CD4-positive, alpha-beta T cell treated with Interleukin-10 for 1 hour (primary cell): ENCODE data around the gene USF1.
"Not testable (repeated sequence)": the region's sequence is repeated elsewhere in the genome, so short reads cannot be mapped to it uniquely, and the experiment has no call there.

Experiments
- DNase-seq: peaks from one replicate; pipeline ENCODE4 v3.0.0-alpha.2; 2020

The USF1 gene

GRCh38 chr1:161047436-161048420 is 2.0 kb upstream of the USF1 start:
- no peak for DNase-seq

GRCh38 chr1:161046605-161047228 is 940 bp upstream of the USF1 start:
- DNase-seq = peak; percentile 44

GRCh38 chr1:161044908-161045735 is 655 bp downstream of the USF1 start:
- DNase-seq = peak; percentile 80

- DNase-seq = peak; percentile 60
These were observed 1.3 kb downstream of the USF1 start for GRCh38 chr1:161044535-161044907.

- no peak for DNase-seq
These were observed 6.2 kb downstream of the USF1 start for GRCh38 chr1:161039546-161039945.

GRCh38 chr1:161039154-161039545 is 6.6 kb downstream of the USF1 start:
- DNase-seq = no peak

- peak; percentile 90 for DNase-seq
These were observed 7.1 kb downstream of the USF1 start, which contains the start of gene TSTD1 for GRCh38 chr1:161038523-161039153. Gene TSTD1 (minus strand): TSS chr1:161038964. CDS start chr1:161038889, 75 bp downstream.

GRCh38 chr1:161037661-161038522 is 7.9 kb downstream of the USF1 start:
- no peak for DNase-seq

GRCh38 chr1:161033751-161034150 is 12.0 kb downstream of the USF1 start:
- DNase-seq = no peak

GRCh38 chr1:161032409-161032808 is 13.4 kb downstream of the USF1 start:
- no peak for DNase-seq

- no peak for DNase-seq
These were observed 13.9 kb downstream of the USF1 start for GRCh38 chr1:161031874-161032273.

- DNase-seq = not testable (repeated sequence)
These were observed 16.3 kb downstream of the USF1 start for GRCh38 chr1:161029466-161029865.

- DNase-seq = not testable (repeated sequence)
These were observed 18.8 kb downstream of the USF1 start for GRCh38 chr1:161026954-161027353.

- DNase-seq = not testable (repeated sequence)
These were observed 23.3 kb downstream of the USF1 start for GRCh38 chr1:161022432-161022831.

- no peak for DNase-seq
These were observed 23.8 kb downstream of the USF1 start for GRCh38 chr1:161021970-161022353.

GRCh38 chr1:161021165-161021969 is 24.4 kb downstream of the USF1 start:
- peak; percentile 96 for DNase-seq

GRCh38 chr1:161020509-161021164 is 25.1 kb downstream of the USF1 start, which contains the start of gene F11R:
Gene F11R (minus strand): TSS chr1:161021152. CDS start chr1:161021073, 79 bp downstream.
- no peak for DNase-seq

- no peak for DNase-seq
These were observed 25.9 kb downstream of the USF1 start for GRCh38 chr1:161019751-161020495.

- not testable (repeated sequence) for DNase-seq
These were observed 26.6 kb downstream of the USF1 start for GRCh38 chr1:161019111-161019660.
